Measurements from ENCODE around the gene FBLN1.

FBLN1 gene

GRCh38 chr22:45640941-45641621 lies 138.4 kb downstream of the FBLN1 start:
- no peak for TF ChIP-seq CTCF (IDR thresholded peaks at IDR 0.05; ENCODE audit: insufficient read depth, missing control alignments)
- FAIRE-seq, result no peak

GRCh38 chr22:45642986-45643385 lies 140.3 kb downstream of the FBLN1 start:
- TF ChIP-seq CTCF (IDR thresholded peaks at IDR 0.05; ENCODE audit: insufficient read depth, missing control alignments), result no peak
- DNase-seq (ENCODE audit: insufficient read length, low spot score) (no peak), FAIRE-seq (no peak)

More at GRCh38 chr22:45640941-45641621, 138.4 kb downstream of the FBLN1 start:
- DNase-seq (ENCODE audit: insufficient read length, low spot score), result no peak

GRCh38 chr22:45644714-45645113 lies 142.0 kb downstream of the FBLN1 start:
- FAIRE-seq (no peak), DNase-seq (ENCODE audit: insufficient read length, low spot score) (no peak)
- no peak for TF ChIP-seq CTCF (IDR thresholded peaks at IDR 0.05; ENCODE audit: insufficient read depth, missing control alignments)

GRCh38 chr22:45645150-45645525 lies 142.5 kb downstream of the FBLN1 start:
- FAIRE-seq (no peak), DNase-seq (ENCODE audit: insufficient read length, low spot score) (no peak)
- TF ChIP-seq CTCF (IDR thresholded peaks at IDR 0.05; ENCODE audit: insufficient read depth, missing control alignments), result no peak

- no peak for FAIRE-seq
- peak; percentile 43 for DNase-seq (ENCODE audit: insufficient read length, low spot score)
- peak; percentile 81 for TF ChIP-seq CTCF (IDR thresholded peaks at IDR 0.05; ENCODE audit: insufficient read depth, missing control alignments)
Measured at GRCh38 chr22:45645526-45646414, 143.1 kb downstream of the FBLN1 start.

- no peak for FAIRE-seq
Measured at GRCh38 chr22:45647532-45648225, 145.0 kb downstream of the FBLN1 start.

More at GRCh38 chr22:45647532-45648225, 145.0 kb downstream of the FBLN1 start:
- no peak for TF ChIP-seq CTCF (IDR thresholded peaks at IDR 0.05; ENCODE audit: insufficient read depth, missing control alignments)
- DNase-seq (ENCODE audit: insufficient read length, low spot score), result no peak
